ENCODE measurements around the gene MRPL20.

The MRPL20 gene

DNA sequence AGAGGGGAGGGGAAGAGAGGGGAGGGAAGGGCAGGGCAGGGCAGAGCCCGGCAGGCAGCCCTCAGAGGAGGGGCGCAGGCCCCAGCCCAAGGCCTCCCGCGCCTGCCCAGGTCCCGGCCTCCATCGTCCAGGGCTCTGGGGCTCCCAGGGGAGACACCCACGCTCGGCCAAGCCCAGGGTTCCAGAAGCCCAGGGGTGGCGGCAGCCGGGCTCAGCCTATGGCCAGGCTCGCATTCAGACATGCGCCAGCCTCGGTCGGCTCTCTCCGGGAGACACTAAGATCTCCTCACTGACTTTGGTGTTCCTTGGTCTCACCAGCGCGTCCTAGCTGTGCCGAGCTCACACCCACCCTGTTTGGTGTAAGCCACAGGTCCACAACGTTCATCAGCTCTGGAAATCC is 21.1 kb upstream of the MRPL20 start:
- H3K27ac ChIP-seq (ENCODE audit: low read depth, low read length, poor library complexity, severe bottlenecking): no peak overlapping the region
- no peaks in the 10 kb centered on the region for H3K79me2 ChIP-seq (ENCODE audit: insufficient read depth, low read length)
- TF ChIP-seq EZH2 (IDR thresholded peaks at IDR 0.05; ENCODE audit: borderline replicate concordance, low read length): no peak
- TF ChIP-seq, protein P1, sequence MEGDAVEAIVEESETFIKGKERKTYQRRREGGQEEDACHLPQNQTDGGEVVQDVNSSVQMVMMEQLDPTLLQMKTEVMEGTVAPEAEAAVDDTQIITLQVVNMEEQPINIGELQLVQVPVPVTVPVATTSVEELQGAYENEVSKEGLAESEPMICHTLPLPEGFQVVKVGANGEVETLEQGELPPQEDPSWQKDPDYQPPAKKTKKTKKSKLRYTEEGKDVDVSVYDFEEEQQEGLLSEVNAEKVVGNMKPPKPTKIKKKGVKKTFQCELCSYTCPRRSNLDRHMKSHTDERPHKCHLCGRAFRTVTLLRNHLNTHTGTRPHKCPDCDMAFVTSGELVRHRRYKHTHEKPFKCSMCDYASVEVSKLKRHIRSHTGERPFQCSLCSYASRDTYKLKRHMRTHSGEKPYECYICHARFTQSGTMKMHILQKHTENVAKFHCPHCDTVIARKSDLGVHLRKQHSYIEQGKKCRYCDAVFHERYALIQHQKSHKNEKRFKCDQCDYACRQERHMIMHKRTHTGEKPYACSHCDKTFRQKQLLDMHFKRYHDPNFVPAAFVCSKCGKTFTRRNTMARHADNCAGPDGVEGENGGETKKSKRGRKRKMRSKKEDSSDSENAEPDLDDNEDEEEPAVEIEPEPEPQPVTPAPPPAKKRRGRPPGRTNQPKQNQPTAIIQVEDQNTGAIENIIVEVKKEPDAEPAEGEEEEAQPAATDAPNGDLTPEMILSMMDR (IDR thresholded peaks at IDR 0.05; ENCODE audit: low read length): no peak
- no peaks in the 10 kb centered on the region for H4K20me1 ChIP-seq (ENCODE audit: insufficient read depth, low read length)
- no peak overlapping the region for H3K4me2 ChIP-seq (ENCODE audit: low read length)
- H3K9ac ChIP-seq (ENCODE audit: low read length): no peak overlapping the region
- H3K27me3 ChIP-seq (ENCODE audit: insufficient read depth, low read length): peaks cover 2% of the 10 kb centered on the region; the same call in 1 of the 2 replicates
- H3K4me1 ChIP-seq (ENCODE audit: insufficient read depth, low read length, severe bottlenecking): no peaks in the 10 kb centered on the region
- no peaks in the 10 kb centered on the region for H3K36me3 ChIP-seq (ENCODE audit: insufficient read depth, low read length)
- H3K9me2 ChIP-seq (ENCODE audit: low read depth, low read length): no peaks in the 10 kb centered on the region
- H3K9me3 ChIP-seq (ENCODE audit: low read length): no peaks in the 10 kb centered on the region
- H3F3A ChIP-seq (ENCODE audit: insufficient read depth, low read length): no peaks in the 10 kb centered on the region
- no peak overlapping the region for H3K4me3 ChIP-seq (ENCODE audit: low read depth, low read length, poor library complexity, severe bottlenecking)
- no peak overlapping the region for H2AFZ ChIP-seq (ENCODE audit: low read length)

DNA sequence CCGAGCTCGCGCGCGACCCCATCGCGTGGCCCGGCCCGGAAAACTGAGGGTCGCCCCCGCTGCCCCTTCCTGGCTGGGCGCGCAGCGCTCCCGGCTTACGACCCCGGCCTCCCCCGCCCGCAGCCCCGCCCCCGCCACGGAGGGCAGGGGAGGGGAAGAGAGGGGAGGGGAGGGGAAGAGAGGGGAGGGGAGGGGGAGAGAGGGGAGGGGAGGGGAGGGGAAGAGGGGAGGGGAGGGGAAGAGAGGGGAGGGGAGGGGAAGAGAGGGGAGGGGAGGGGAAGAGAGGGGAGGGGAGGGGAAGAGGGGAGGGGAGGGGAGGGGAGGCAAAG is 20.7 kb upstream of the MRPL20 start:
- Histone ChIP-seq H3K4me1 (ENCODE audit: insufficient read depth, low read length, severe bottlenecking) (peaks cover 1% of the 10 kb centered on the region), H3K79me2 (ENCODE audit: insufficient read depth, low read length) (no peaks in the 10 kb centered on the region), H3F3A (ENCODE audit: insufficient read depth, low read length) (no peaks in the 10 kb centered on the region), H3K4me2 (ENCODE audit: low read length) (no peak overlapping the region), H3K9ac (ENCODE audit: low read length) (no peak overlapping the region), H3K9me3 (ENCODE audit: low read length) (no peaks in the 10 kb centered on the region), H3K9me2 (ENCODE audit: low read depth, low read length) (no peaks in the 10 kb centered on the region), H3K27me3 (ENCODE audit: insufficient read depth, low read length) (peaks cover 6% of the 10 kb centered on the region; the same call in 1 of the 2 replicates), H3K4me3 (ENCODE audit: low read depth, low read length, poor library complexity, severe bottlenecking) (no peak overlapping the region), H4K20me1 (ENCODE audit: insufficient read depth, low read length) (no peaks in the 10 kb centered on the region), H3K27ac (ENCODE audit: low read depth, low read length, poor library complexity, severe bottlenecking) (no peak overlapping the region), H3K36me3 (ENCODE audit: insufficient read depth, low read length) (no peaks in the 10 kb centered on the region), H2AFZ (ENCODE audit: low read length) (no peak overlapping the region)
- TF ChIP-seq, protein P1 (IDR thresholded peaks at IDR 0.05; ENCODE audit: low read length): no peak
- TF ChIP-seq EZH2 (IDR thresholded peaks at IDR 0.05; ENCODE audit: borderline replicate concordance, low read length): no peak

DNA sequence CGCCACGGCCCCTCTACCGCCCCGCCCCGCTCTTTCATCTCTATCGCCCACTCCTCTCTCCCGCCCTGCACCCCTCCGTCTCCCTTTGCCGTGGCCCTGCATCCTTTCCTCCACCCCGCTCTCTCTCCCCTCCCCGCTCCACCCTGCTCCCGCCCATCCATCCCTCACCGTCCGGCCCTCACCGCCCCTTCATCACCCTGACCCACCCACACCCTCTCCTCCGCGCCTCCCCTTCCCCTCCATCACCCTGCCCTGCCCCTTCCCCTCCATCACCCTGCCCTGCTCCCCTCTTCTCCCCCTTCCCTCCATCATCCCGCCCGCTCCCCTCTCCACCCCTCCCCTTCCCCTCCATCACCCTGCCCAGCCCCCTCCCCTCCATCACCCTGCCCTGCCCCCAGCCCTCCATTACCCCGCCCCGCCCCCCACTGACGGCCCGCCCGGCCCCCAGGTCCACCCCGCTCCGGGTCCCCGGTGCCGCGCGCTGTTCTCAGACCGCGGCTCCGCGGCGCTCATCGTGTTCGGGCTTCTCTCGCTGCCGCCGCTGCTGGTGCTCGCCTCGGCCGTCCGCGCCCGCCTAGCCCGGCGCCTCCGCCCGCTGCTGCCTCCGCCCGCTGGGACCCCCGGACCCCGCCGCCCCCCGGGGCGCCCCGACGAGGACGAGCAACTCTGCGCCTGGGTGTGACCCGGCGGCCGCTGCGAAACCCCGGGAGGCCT is 20.2 kb upstream of the MRPL20 start:
- Histone ChIP-seq H3K9me3 (ENCODE audit: low read length) (no peaks in the 10 kb centered on the region), H3K27me3 (ENCODE audit: insufficient read depth, low read length) (0 out of 2 replicates have a peak, but pooled peaks cover 10% of the 10 kb centered on the region), H3K4me2 (ENCODE audit: low read length) (no peak overlapping the region), H3K9me2 (ENCODE audit: low read depth, low read length) (no peaks in the 10 kb centered on the region), H3K9ac (ENCODE audit: low read length) (no peak overlapping the region), H3F3A (ENCODE audit: insufficient read depth, low read length) (no peaks in the 10 kb centered on the region), H3K36me3 (ENCODE audit: insufficient read depth, low read length) (no peaks in the 10 kb centered on the region), H3K4me3 (ENCODE audit: low read depth, low read length, poor library complexity, severe bottlenecking) (no peak overlapping the region), H3K27ac (ENCODE audit: low read depth, low read length, poor library complexity, severe bottlenecking) (no peak overlapping the region), H3K79me2 (ENCODE audit: insufficient read depth, low read length) (no peaks in the 10 kb centered on the region), H2AFZ (ENCODE audit: low read length) (no peak overlapping the region), H3K4me1 (ENCODE audit: insufficient read depth, low read length, severe bottlenecking) (peaks cover 5% of the 10 kb centered on the region), H4K20me1 (ENCODE audit: insufficient read depth, low read length) (no peaks in the 10 kb centered on the region)
- TF ChIP-seq EZH2 (IDR thresholded peaks at IDR 0.05; ENCODE audit: borderline replicate concordance, low read length): no peak
- TF ChIP-seq, protein P1 (IDR thresholded peaks at IDR 0.05; ENCODE audit: low read length): no peak

All from OCI-LY1 (cell line).